ENCODE data around the gene CTAGE1. TPM values are rescaled to one million over a fixed set of nuclear protein-coding genes. Genes with fewer than 3 reads are reported as not detected.

CTAGE1 gene
- polyA plus RNA-seq, 1 of the 3 experiments (the other 2 are of a cell fraction) = 0.07 TPM

DNA sequence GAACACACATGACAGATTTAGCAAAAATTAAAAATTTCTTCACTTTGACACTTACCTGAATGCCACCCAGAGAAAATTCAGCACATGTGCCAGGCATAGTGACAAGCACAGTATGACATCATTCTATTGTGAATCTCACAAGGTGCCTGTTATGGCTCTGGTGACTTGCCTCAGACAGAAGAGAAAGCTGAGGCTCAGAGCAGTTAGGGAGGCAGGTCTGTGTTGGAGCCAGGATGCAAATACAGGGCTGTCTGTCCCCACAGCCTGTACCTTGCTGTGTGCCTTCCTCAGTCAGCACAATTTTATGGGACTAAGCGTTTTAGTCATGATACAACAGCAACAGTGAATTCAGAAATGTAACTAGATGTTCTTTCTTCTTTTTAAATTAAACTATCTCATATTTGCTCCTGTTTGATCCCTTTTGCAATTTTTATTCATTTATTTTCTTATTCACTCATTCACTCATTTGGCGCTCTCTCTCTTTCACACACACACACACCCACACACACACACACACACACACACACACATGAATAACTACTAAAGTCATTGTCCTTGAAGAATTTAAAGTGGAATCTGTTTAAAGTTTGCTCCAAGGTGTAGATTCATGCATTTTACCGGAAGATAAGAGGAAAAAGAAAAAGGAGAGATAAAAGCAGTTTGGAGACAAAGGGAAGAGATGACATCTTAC is 37.9 kb upstream of the CTAGE1 start:
- Histone ChIP-seq H3K4me2 (no peak overlapping the region), H3F3A (replicated peaks; ENCODE audit: insufficient read depth) (no peaks in the 10 kb centered on the region), H3K9ac (no peak overlapping the region), H3K4me1 (ENCODE audit: control insufficient read depth in 1 of 2, insufficient read depth in 2 of 2, low read depth in 1 of 2, low read length in 1 of 2) (no peaks in the 10 kb centered on the region), H3K4me3 (ENCODE audit: low read depth in 2 of 2, low read length in 1 of 2) (no peak overlapping the region), H3K9me3 (no peaks in the 10 kb centered on the region), H3K27ac (ENCODE audit: low read depth in 2 of 2, low read length in 1 of 2) (no peak overlapping the region), H2AFZ (ENCODE audit: low read depth) (no peak overlapping the region), H4K20me1 (ENCODE audit: insufficient read depth) (no peaks in the 10 kb centered on the region), H3K36me3 (replicated peaks in 1 of 2; ENCODE audit: control insufficient read depth in 1 of 2, insufficient read depth in 2 of 2, low read length in 1 of 2) (no peaks in the 10 kb centered on the region), H3K27me3 (ENCODE audit: insufficient read depth) (peaks cover 59% of the 10 kb centered on the region), H3K79me2 (ENCODE audit: insufficient read depth) (no peaks in the 10 kb centered on the region), H3K9me2 (0 out of 2 replicates have a peak, but pooled peaks cover 4% of the 10 kb centered on the region)
- TF ChIP-seq, protein P1, sequence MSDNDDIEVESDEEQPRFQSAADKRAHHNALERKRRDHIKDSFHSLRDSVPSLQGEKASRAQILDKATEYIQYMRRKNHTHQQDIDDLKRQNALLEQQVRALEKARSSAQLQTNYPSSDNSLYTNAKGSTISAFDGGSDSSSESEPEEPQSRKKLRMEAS (IDR thresholded peaks at IDR 0.05; ENCODE audit: low read depth) = no peak
- no peak for TF ChIP-seq RXRA (IDR thresholded peaks at IDR 0.05; ENCODE audit: borderline replicate concordance, low read depth)
- TF ChIP-seq SIN3A (IDR thresholded peaks at IDR 0.05; ENCODE audit: borderline replicate concordance, low read depth, low read length) = no peak
- no peak for TF ChIP-seq GABPA (IDR thresholded peaks at IDR 0.05; ENCODE audit: low read depth)
- no peak for TF ChIP-seq FOSL2 (IDR thresholded peaks at IDR 0.05; ENCODE audit: borderline replicate concordance, low read depth)
- TF ChIP-seq EP300 (IDR thresholded peaks at IDR 0.05; ENCODE audit: borderline replicate concordance in 1 of 2, low read depth in 1 of 2, low read length in 1 of 2) = no peak
- TF ChIP-seq, protein P2, sequence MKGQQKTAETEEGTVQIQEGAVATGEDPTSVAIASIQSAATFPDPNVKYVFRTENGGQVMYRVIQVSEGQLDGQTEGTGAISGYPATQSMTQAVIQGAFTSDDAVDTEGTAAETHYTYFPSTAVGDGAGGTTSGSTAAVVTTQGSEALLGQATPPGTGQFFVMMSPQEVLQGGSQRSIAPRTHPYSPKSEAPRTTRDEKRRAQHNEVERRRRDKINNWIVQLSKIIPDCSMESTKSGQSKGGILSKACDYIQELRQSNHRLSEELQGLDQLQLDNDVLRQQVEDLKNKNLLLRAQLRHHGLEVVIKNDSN (IDR thresholded peaks at IDR 0.05; ENCODE audit: borderline replicate concordance, low read depth) = no peak
- no peak for TF ChIP-seq NRF1 (IDR thresholded peaks at IDR 0.05; ENCODE audit: low read depth, low read length)
- TF ChIP-seq, protein P3, sequence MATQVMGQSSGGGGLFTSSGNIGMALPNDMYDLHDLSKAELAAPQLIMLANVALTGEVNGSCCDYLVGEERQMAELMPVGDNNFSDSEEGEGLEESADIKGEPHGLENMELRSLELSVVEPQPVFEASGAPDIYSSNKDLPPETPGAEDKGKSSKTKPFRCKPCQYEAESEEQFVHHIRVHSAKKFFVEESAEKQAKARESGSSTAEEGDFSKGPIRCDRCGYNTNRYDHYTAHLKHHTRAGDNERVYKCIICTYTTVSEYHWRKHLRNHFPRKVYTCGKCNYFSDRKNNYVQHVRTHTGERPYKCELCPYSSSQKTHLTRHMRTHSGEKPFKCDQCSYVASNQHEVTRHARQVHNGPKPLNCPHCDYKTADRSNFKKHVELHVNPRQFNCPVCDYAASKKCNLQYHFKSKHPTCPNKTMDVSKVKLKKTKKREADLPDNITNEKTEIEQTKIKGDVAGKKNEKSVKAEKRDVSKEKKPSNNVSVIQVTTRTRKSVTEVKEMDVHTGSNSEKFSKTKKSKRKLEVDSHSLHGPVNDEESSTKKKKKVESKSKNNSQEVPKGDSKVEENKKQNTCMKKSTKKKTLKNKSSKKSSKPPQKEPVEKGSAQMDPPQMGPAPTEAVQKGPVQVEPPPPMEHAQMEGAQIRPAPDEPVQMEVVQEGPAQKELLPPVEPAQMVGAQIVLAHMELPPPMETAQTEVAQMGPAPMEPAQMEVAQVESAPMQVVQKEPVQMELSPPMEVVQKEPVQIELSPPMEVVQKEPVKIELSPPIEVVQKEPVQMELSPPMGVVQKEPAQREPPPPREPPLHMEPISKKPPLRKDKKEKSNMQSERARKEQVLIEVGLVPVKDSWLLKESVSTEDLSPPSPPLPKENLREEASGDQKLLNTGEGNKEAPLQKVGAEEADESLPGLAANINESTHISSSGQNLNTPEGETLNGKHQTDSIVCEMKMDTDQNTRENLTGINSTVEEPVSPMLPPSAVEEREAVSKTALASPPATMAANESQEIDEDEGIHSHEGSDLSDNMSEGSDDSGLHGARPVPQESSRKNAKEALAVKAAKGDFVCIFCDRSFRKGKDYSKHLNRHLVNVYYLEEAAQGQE (IDR thresholded peaks at IDR 0.05; ENCODE audit: low read depth, low read length) = no peak
- no peak for TF ChIP-seq SMC3 (IDR thresholded peaks at IDR 0.05; ENCODE audit: low read depth, low read length)
- TF ChIP-seq RAD21 (IDR thresholded peaks at IDR 0.05; ENCODE audit: low read length) = no peak
- no peak for TF ChIP-seq IRF3 (IDR thresholded peaks at IDR 0.05; ENCODE audit: low read depth, low read length)
- TF ChIP-seq CHD2 (IDR thresholded peaks at IDR 0.05; ENCODE audit: low read length, partially characterized antibody) = no peak
- no peak for TF ChIP-seq JUND (IDR thresholded peaks at IDR 0.05)
- TF ChIP-seq TAF1 (IDR thresholded peaks at IDR 0.05; ENCODE audit: borderline replicate concordance, low read depth, low read length) = no peak
- no peak for TF ChIP-seq RCOR1 (IDR thresholded peaks at IDR 0.05; ENCODE audit: low read length)
- TF ChIP-seq, protein P4, sequence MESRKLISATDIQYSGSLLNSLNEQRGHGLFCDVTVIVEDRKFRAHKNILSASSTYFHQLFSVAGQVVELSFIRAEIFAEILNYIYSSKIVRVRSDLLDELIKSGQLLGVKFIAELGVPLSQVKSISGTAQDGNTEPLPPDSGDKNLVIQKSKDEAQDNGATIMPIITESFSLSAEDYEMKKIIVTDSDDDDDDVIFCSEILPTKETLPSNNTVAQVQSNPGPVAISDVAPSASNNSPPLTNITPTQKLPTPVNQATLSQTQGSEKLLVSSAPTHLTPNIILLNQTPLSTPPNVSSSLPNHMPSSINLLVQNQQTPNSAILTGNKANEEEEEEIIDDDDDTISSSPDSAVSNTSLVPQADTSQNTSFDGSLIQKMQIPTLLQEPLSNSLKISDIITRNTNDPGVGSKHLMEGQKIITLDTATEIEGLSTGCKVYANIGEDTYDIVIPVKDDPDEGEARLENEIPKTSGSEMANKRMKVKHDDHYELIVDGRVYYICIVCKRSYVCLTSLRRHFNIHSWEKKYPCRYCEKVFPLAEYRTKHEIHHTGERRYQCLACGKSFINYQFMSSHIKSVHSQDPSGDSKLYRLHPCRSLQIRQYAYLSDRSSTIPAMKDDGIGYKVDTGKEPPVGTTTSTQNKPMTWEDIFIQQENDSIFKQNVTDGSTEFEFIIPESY (IDR thresholded peaks at IDR 0.05; ENCODE audit: borderline replicate concordance, low read depth) = no peak
- WGBS (ENCODE audit: low lambda C conversion rate) = 32% methylated on average over 3 of the region's 3 CpGs
- DNase-seq = no peak
- POLR2A ChIA-PET = no interaction called here
- CTCF ChIA-PET = no interaction called here
